Activated CD8-positive, alpha-beta T cell treated with anti-CD3 and anti-CD28 coated beads, Interleukin-2, amount 10 ng/mL, durations not matched to agents 7 days and 5 days (primary cell): ENCODE measurements around the gene ANKUB1. TPM values are rescaled to one million over a fixed set of nuclear protein-coding genes. Genes with fewer than 3 reads are reported as not detected.

Experiments used
- ATAC-seq: fragments of 150-1000 bp; cut with Tn5 transposase; one replicate; pipeline ENCODE4 v1.10.0; 2021; ENCODE audit warnings: moderate library complexity
- CTCF ChIA-PET: fragments of 350-600 bp; sonication (Branson Sonifier 250); formaldehyde crosslinking; loops from one replicate; lab custom pipeline; 2021; ENCODE audit warnings: antibody characterized with exemption; lab: Charles Lee
- POLR2A ChIA-PET: fragments of 350-600 bp; sonication (Branson Sonifier 250); formaldehyde crosslinking; loops from one replicate; lab custom pipeline; 2021; ENCODE audit warnings: antibody characterized with exemption; lab: Charles Lee
- DNase-seq: peaks from one replicate; pipeline ENCODE4 v3.0.0-alpha.2; 2020
- H3K27ac Mint-ChIP-seq: one replicate; pipeline ENCODE4 v1.8.0; 2021; ENCODE audit warnings: mild to moderate bottlenecking, mixed read lengths
- H3K27me3 Mint-ChIP-seq: one replicate; pipeline ENCODE4 v1.8.0; 2021; ENCODE audit warnings: low read depth, mixed read lengths
- H3K36me3 Mint-ChIP-seq: one replicate; pipeline ENCODE4 v1.8.0; 2021; ENCODE audit warnings: low read depth, mixed read lengths
- H3K4me1 Mint-ChIP-seq: one replicate; pipeline ENCODE4 v1.8.0; 2021; ENCODE audit warnings: low read depth, mixed read lengths
- H3K4me3 Mint-ChIP-seq: one replicate; pipeline ENCODE4 v1.8.0; 2021; ENCODE audit warnings: mild to moderate bottlenecking, mixed read lengths
- H3K9me3 Mint-ChIP-seq: one replicate; pipeline ENCODE4 v1.8.0; 2022; ENCODE audit warnings: mixed read lengths; ENCODE audit not compliant: insufficient read depth
- total RNA-seq, 2 experiments: library from RNA; stranded (reverse); gene quantifications; one replicate each; pipeline ENCODE4 v1.2.3, GENCODE V29; 2021

The ANKUB1 gene
- total RNA-seq, 2 experiments from 2014 or later = not detected

- Mint-ChIP-seq H3K36me3 (no peaks in the 10 kb centered on the region), H3K27ac (no peak overlapping the region), H3K27me3 (peaks cover 26% of the 10 kb centered on the region), H3K9me3 (no peaks in the 10 kb centered on the region), H3K4me3 (no peak overlapping the region), H3K4me1 (peaks cover 4% of the 10 kb centered on the region)
- no peak for DNase-seq
- ChIA-PET CTCF (interaction anchor here (2.8 kb wide), 1 partner anchor 40 kb away, joined by 33 read pairs; no protein-coding TSS in a partner anchor), POLR2A (no interaction called here)
- ATAC-seq = no peak
These were observed 13.9 kb upstream of the ANKUB1 start for GRCh38 chr3:149806171-149806778.

GRCh38 chr3:149801639-149802038 is 9.3 kb upstream of the ANKUB1 start:
- no peak overlapping the region for H3K27ac Mint-ChIP-seq
- DNase-seq (no peak), ATAC-seq (no peak)
- no peaks in the 10 kb centered on the region for H3K36me3 Mint-ChIP-seq
- H3K4me3 Mint-ChIP-seq = no peak overlapping the region
- no peaks in the 10 kb centered on the region for H3K4me1 Mint-ChIP-seq
- H3K27me3 Mint-ChIP-seq = peaks cover 25% of the 10 kb centered on the region
- CTCF ChIA-PET = interaction anchor here (1.9 kb wide), 1 partner anchor 49 kb away, joined by 5 read pairs; the partner anchor contains the start of gene COMMD2
- POLR2A ChIA-PET = no interaction called here
- H3K9me3 Mint-ChIP-seq = no peaks in the 10 kb centered on the region

- Mint-ChIP-seq H3K36me3 (no peaks in the 10 kb centered on the region), H3K4me1 (no peaks in the 10 kb centered on the region), H3K4me3 (no peak overlapping the region), H3K9me3 (no peaks in the 10 kb centered on the region), H3K27me3 (peaks cover 21% of the 10 kb centered on the region), H3K27ac (no peak overlapping the region)
- ChIA-PET POLR2A (no interaction called here), CTCF (interaction anchor here (1.9 kb wide), 1 partner anchor 49 kb away, joined by 5 read pairs; the partner anchor contains the start of gene COMMD2)
- ATAC-seq = no peak
- DNase-seq = no peak
These were observed 8.8 kb upstream of the ANKUB1 start for GRCh38 chr3:149801195-149801594.

GRCh38 chr3:149800693-149801092 is 8.3 kb upstream of the ANKUB1 start:
- no peak overlapping the region for H3K4me3 Mint-ChIP-seq
- no peak for ATAC-seq
- no peaks in the 10 kb centered on the region for H3K4me1 Mint-ChIP-seq
- ChIA-PET CTCF (interaction anchor here (1.9 kb wide), 1 partner anchor 48 kb away, joined by 5 read pairs; the partner anchor contains the start of gene COMMD2), POLR2A (no interaction called here)
- no peaks in the 10 kb centered on the region for H3K9me3 Mint-ChIP-seq
- DNase-seq = no peak
- H3K27me3 Mint-ChIP-seq = peaks cover 16% of the 10 kb centered on the region
- H3K36me3 Mint-ChIP-seq = no peaks in the 10 kb centered on the region
- H3K27ac Mint-ChIP-seq = no peak overlapping the region

GRCh38 chr3:149796026-149796425 is 3.7 kb upstream of the ANKUB1 start:
- CTCF ChIA-PET = no interaction called here
- no peaks in the 10 kb centered on the region for H3K4me1 Mint-ChIP-seq
- no peak for ATAC-seq
- H3K27me3 Mint-ChIP-seq = peaks cover 13% of the 10 kb centered on the region
- H3K9me3 Mint-ChIP-seq = no peaks in the 10 kb centered on the region
- POLR2A ChIA-PET = no interaction called here
- H3K36me3 Mint-ChIP-seq = no peaks in the 10 kb centered on the region
- H3K27ac Mint-ChIP-seq = no peak overlapping the region
- DNase-seq = no peak
- H3K4me3 Mint-ChIP-seq = no peak overlapping the region

- Mint-ChIP-seq H3K27me3 (peaks cover 13% of the 10 kb centered on the region), H3K27ac (no peak overlapping the region), H3K4me3 (no peak overlapping the region), H3K36me3 (no peaks in the 10 kb centered on the region), H3K4me1 (no peaks in the 10 kb centered on the region), H3K9me3 (no peaks in the 10 kb centered on the region)
- POLR2A ChIA-PET = no interaction called here
- DNase-seq = no peak
- CTCF ChIA-PET = no interaction called here
- ATAC-seq = no peak
These were observed 1.7 kb downstream of the ANKUB1 start for GRCh38 chr3:149790698-149791097.

- Mint-ChIP-seq H3K9me3 (no peaks in the 10 kb centered on the region), H3K4me3 (no peak overlapping the region), H3K4me1 (no peaks in the 10 kb centered on the region), H3K27me3 (peaks cover 13% of the 10 kb centered on the region), H3K36me3 (no peaks in the 10 kb centered on the region), H3K27ac (no peak overlapping the region)
- ChIA-PET POLR2A (no interaction called here), CTCF (no interaction called here)
- ATAC-seq (no peak), DNase-seq (no peak)
These were observed 2.1 kb downstream of the ANKUB1 start for GRCh38 chr3:149790268-149790667.

GRCh38 chr3:149784064-149784704 is 8.2 kb downstream of the ANKUB1 start:
- no peak for DNase-seq
- H3K27ac Mint-ChIP-seq = no peak overlapping the region
- no peak for ATAC-seq
- H3K9me3 Mint-ChIP-seq = no peaks in the 10 kb centered on the region
- ChIA-PET POLR2A (no interaction called here), CTCF (no interaction called here)
- no peaks in the 10 kb centered on the region for H3K36me3 Mint-ChIP-seq
- H3K4me3 Mint-ChIP-seq = no peak overlapping the region
- peaks cover 11% of the 10 kb centered on the region for H3K27me3 Mint-ChIP-seq
- peaks cover 3% of the 10 kb centered on the region for H3K4me1 Mint-ChIP-seq

GRCh38 chr3:149783576-149783975 is 8.8 kb downstream of the ANKUB1 start:
- H3K4me3 Mint-ChIP-seq = no peak overlapping the region
- POLR2A ChIA-PET = no interaction called here
- CTCF ChIA-PET = interaction anchor here (1.3 to 1.7 kb wide), 2 partner anchors 11 to 12 kb away, joined by 3 to 6 read pairs; no protein-coding TSS in a partner anchor
- no peaks in the 10 kb centered on the region for H3K9me3 Mint-ChIP-seq
- peaks cover 3% of the 10 kb centered on the region for H3K4me1 Mint-ChIP-seq
- no peak overlapping the region for H3K27ac Mint-ChIP-seq
- ATAC-seq (no peak), DNase-seq (no peak)
- H3K27me3 Mint-ChIP-seq = peaks cover 11% of the 10 kb centered on the region
- no peaks in the 10 kb centered on the region for H3K36me3 Mint-ChIP-seq

GRCh38 chr3:149781741-149782140 is 10.6 kb downstream of the ANKUB1 start:
- Mint-ChIP-seq H3K27me3 (peaks cover 13% of the 10 kb centered on the region), H3K4me1 (peaks cover 3% of the 10 kb centered on the region), H3K4me3 (no peak overlapping the region), H3K9me3 (no peaks in the 10 kb centered on the region), H3K36me3 (no peaks in the 10 kb centered on the region), H3K27ac (no peak overlapping the region)
- DNase-seq (no peak), ATAC-seq (no peak)
- ChIA-PET CTCF (interaction anchor here (1.7 kb wide), 1 partner anchor 11 kb away, joined by 6 read pairs; no protein-coding TSS in a partner anchor), POLR2A (no interaction called here)

GRCh38 chr3:149781211-149781610 is 11.1 kb downstream of the ANKUB1 start:
- CTCF ChIA-PET = no interaction called here
- no peaks in the 10 kb centered on the region for H3K36me3 Mint-ChIP-seq
- H3K9me3 Mint-ChIP-seq = no peaks in the 10 kb centered on the region
- POLR2A ChIA-PET = no interaction called here
- no peak overlapping the region for H3K27ac Mint-ChIP-seq
- H3K4me3 Mint-ChIP-seq = no peak overlapping the region
- peaks cover 3% of the 10 kb centered on the region for H3K4me1 Mint-ChIP-seq
- peaks cover 13% of the 10 kb centered on the region for H3K27me3 Mint-ChIP-seq
- no peak for ATAC-seq
- DNase-seq = no peak
